Measurements from ENCODE around the gene RPS6KC1.
"Not testable (repeated sequence)": the region's sequence is repeated elsewhere in the genome, so short reads cannot be mapped to it uniquely, and the experiment has no call there.

Gene RPS6KC1

DNA sequence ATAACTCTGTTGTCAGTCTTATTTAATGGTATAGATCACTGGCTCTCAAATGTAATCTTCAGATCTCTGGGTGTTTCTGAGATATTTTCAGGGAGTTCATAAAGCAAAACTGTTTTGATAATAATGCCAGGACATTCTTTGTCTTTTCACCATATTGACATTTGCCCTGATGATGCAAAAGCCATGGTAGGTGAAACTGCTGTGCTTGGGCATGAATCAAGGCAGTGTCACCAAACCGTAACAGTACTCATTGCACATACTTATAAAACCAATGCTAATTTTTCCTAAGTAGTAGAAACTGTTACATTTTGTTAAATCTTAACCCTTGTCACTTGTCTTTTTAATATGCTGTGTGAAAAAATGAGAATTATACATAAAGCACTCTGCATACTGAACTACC is 76.0 kb downstream of the RPS6KC1 start:
- no peak overlapping the region for H3K27ac Mint-ChIP-seq
- peaks cover 0 to 1% of the 10 kb centered on the region in 2 donors for H3K4me1 Mint-ChIP-seq
- DNase-seq (no peak), ATAC-seq (replicated peaks) (no peak)
- peaks cover 6 to 12% of the 10 kb centered on the region in 2 donors for H3K36me3 Mint-ChIP-seq
- no peak overlapping the region for H3K4me3 Mint-ChIP-seq
- H3K9me3 Mint-ChIP-seq = no peaks in the 10 kb centered on the region
- H3K27me3 Mint-ChIP-seq = no peaks in the 10 kb centered on the region

DNA sequence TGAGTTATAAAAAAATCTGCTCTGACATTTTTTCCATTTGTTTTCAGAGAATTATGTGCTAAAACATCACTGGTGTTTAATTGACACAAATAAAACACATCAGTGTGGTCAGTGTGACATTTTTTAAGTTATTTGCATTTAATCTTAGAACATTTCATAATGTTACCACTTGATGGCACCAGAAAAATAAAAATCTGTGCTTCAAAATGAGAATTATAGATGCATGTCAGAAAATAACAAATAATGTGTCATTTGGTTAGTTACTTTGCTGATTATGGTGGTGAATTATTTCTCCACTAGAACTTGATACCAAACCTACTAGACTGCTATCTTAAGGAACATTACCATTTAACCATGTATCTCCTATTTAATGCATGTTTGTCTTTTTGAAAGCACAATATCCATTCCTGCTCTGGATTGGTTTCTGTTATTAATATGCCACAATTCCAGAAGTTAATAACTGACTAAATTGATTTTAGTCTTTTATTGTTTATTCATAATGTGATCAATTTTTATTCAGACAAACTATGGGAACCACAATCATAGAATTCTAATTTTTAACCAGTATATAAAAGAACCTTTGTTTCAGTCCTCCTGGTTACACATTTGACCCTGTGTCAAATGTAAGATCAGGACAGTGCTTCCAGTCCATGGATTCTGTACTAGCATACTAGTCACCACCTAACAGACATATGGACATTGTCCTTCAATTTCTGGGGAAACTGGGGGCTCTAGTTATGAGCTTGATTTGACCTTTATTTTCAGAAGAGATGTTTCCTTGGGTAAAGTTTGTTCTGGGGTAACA is 81.0 kb downstream of the RPS6KC1 start:
- no peak for ATAC-seq (replicated peaks)
- H3K4me3 Mint-ChIP-seq = no peak overlapping the region
- H3K27me3 Mint-ChIP-seq = no peaks in the 10 kb centered on the region
- H3K4me1 Mint-ChIP-seq = peaks cover 0 to 3% of the 10 kb centered on the region in 2 donors
- no peak for DNase-seq
- no peak overlapping the region for H3K27ac Mint-ChIP-seq
- H3K9me3 Mint-ChIP-seq = no peaks in the 10 kb centered on the region
- peaks cover 8 to 23% of the 10 kb centered on the region in 2 donors for H3K36me3 Mint-ChIP-seq

DNA sequence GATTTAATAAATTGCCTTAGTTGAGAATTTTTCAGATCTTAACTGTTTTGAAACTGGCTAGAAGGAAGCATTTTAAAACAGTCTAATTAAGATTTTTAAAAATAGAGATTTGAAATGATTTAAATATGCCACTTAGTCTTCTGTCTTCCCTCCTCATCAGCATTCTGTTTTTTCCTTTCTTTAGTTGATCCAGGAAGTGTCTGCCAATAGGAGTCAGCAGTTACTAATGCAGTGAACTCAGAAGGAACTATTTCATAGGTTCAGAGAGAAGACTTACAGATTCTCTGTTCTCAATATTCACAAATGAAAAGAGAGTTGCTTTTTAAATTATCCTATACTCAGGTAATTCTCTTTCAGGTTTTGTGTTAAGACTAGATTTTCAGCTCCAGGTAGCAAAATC is 84.5 kb downstream of the RPS6KC1 start:
- ATAC-seq (replicated peaks) (no peak), DNase-seq (no peak)
- H3K4me1 Mint-ChIP-seq = peaks cover 5 to 12% of the 10 kb centered on the region in 2 donors
- peaks cover 27 to 47% of the 10 kb centered on the region in 2 donors for H3K36me3 Mint-ChIP-seq
- no peaks in the 10 kb centered on the region for H3K27me3 Mint-ChIP-seq
- no peak overlapping the region for H3K4me3 Mint-ChIP-seq
- H3K9me3 Mint-ChIP-seq = peaks cover 6% of the 10 kb centered on the region in 2 donors
- H3K27ac Mint-ChIP-seq = no peak overlapping the region

DNA sequence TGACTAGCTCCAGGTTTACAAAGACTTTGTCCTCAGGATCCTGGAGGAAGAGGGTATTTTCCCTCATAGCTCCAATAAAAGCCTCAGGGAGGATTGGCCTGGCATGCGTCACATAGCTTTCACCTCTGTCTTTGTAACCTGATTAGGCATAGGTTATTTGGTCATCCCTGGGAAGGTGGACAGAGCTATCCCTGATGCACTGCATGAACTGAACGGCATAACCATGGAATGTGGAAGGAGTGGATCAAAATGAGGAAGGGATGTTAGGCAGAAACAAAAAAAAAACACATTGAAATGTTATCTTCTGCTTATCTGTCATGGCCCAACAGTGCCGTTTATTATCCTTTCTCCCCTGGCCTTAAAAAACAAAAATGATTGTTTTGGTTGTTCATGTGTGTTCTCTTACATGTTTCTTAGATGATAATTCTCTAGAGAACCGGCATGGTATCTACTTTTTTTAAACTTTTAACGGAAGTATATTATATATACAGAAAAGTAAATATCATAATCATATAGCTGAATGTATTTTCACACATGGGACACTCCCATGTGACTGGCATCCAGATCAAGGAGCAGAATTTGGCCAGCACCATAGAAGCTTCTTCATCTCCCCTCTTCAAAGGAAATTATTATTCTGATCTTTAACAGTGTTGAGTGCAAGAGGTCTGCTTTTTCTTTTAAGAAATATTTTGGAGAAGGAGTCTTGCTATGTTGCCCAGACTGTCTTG is 85.3 kb downstream of the RPS6KC1 start:
- peaks cover 5 to 12% of the 10 kb centered on the region in 2 donors for H3K4me1 Mint-ChIP-seq
- DNase-seq (no peak), ATAC-seq (replicated peaks) (no peak)
- H3K27me3 Mint-ChIP-seq = no peaks in the 10 kb centered on the region
- no peak overlapping the region for H3K4me3 Mint-ChIP-seq
- H3K36me3 Mint-ChIP-seq = peaks cover 27 to 46% of the 10 kb centered on the region in 2 donors
- no peak overlapping the region for H3K27ac Mint-ChIP-seq
- peaks cover 6% of the 10 kb centered on the region in 2 donors for H3K9me3 Mint-ChIP-seq

DNA sequence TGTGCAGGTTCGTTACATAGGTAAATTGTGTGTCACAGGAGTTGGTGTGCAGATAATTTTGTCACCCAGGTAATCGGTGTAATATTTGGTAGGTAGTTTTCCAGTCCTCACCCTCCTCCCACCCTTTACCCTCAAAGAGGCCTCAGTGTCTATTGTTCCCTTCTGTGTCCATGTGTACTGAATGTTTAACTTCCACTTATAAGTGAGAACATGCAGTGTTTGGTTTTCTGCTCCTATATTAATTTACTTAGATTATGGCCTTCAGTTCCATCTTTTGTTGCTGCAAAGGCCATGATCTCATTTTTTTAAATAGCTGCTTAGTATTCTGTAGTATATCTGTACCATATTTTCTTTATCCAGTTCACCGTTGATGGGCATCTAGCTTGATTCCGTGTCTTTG is 87.3 kb downstream of the RPS6KC1 start:
- Mint-ChIP-seq H3K36me3 (peaks cover 29 to 54% of the 10 kb centered on the region in 2 donors), H3K4me1 (peaks cover 11 to 12% of the 10 kb centered on the region in 2 donors), H3K4me3 (no peak overlapping the region), H3K9me3 (peaks cover 6% of the 10 kb centered on the region in 2 donors), H3K27me3 (no peaks in the 10 kb centered on the region), H3K27ac (no peak overlapping the region)
- ATAC-seq (replicated peaks) = no peak
- no peak for DNase-seq

DNA sequence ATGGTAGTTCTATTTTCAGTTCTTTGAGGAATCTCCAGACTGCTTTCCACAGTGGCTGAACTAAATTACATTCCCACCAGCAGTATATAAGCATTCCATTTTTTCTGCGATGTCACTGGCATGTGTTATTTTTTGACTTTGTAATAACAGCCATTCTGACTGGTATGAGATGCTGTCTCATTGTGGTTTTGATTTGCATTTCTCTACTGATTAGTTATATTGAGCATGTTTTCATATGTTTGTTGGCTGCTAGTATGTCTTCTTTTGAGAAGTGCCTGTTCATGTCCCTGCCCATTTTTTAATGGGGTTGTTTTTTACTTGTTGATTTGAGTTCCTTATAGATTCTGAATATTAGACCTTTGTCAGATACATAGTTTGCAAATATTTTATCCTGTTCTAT is 87.9 kb downstream of the RPS6KC1 start:
- Mint-ChIP-seq H3K27ac (no peak overlapping the region), H3K4me3 (no peak overlapping the region), H3K36me3 (peaks cover 29 to 54% of the 10 kb centered on the region in 2 donors), H3K9me3 (peaks cover 6% of the 10 kb centered on the region in 2 donors), H3K27me3 (no peaks in the 10 kb centered on the region), H3K4me1 (peaks cover 11 to 12% of the 10 kb centered on the region in 2 donors)
- DNase-seq = no peak
- ATAC-seq (replicated peaks) = no peak

DNA sequence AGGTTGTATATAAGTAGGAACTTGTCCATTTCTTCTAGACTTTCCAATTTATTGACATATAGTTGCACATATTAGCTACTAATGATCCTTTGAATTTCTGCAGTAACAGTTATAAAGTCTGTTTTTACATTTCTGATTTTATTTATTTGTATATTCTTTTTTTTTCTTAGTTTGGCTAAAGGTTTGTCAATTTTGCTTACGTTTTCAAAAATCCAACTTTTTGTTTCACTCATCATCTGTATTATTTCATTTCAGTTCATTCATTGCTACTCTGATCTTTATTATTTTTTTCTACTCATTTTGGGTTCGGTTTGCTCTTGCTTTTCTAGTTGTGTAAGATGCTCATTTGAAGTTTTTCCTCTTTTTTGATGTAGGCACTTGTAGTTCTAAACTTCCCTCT is 97.9 kb downstream of the RPS6KC1 start:
- Mint-ChIP-seq H3K27me3 (no peaks in the 10 kb centered on the region), H3K4me1 (peaks cover 3 to 5% of the 10 kb centered on the region in 2 donors), H3K4me3 (no peak overlapping the region), H3K36me3 (peaks cover 41 to 51% of the 10 kb centered on the region in 2 donors), H3K27ac (no peak overlapping the region), H3K9me3 (peaks cover 10 to 15% of the 10 kb centered on the region in 2 donors)
- DNase-seq (no peak), ATAC-seq (replicated peaks) (no peak)

DNA sequence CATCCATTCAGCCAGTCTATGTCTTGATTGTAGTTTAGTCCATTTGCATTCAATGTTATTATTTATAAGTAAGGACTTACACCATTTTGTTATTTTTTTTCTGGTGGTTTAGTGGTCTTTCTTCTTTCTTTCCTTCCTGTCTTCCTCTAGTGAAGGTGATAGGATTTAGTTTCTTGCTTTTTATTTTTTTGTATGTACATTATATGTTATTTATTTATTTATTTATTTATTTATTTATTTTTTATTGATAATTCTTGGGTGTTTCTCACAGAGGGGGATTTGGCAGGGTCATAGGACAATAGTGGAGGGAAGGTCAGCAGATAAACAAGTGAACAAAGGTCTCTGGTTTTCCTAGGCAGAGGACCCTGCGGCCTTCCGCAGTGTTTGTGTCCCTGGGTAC is 99.0 kb downstream of the RPS6KC1 start:
- Mint-ChIP-seq H3K4me1 (peaks cover 7 to 13% of the 10 kb centered on the region in 2 donors), H3K9me3 (peaks cover 10 to 15% of the 10 kb centered on the region in 2 donors), H3K36me3 (peaks cover 44 to 57% of the 10 kb centered on the region in 2 donors)
- not testable (repeated sequence) for ATAC-seq (replicated peaks); H3K4me3 Mint-ChIP-seq; H3K27ac Mint-ChIP-seq; H3K27me3 Mint-ChIP-seq; DNase-seq

DNA sequence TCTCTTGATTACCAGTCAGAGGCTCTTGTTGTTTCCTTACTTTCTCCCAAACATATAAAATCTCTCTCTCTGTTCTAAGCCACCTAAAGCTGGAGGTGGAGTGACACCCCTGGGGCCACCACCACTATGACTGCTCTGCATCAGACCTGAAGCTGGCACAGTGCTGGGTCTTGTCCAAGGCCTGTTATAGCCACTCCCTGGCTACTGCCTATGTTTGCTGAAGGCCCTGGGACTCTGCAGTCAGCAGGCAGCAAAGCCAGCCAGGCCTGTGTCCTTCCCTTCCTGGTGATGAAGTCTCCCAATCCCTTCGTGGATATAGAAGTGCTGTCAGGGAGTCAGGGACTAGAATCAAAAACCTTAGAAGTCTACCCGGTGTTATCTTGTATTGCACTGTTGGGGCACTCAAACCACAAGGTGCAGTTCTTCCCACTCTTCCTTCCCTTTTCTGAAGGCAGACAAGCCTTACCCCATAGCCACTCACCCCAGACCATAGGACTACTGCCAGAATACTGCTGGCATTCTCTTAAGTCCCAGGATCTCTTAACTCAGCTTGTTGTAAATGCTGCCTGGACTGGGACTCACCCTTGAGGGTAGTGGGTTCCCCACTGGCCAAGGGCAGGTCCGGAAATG is 103.1 kb downstream of the RPS6KC1 start:
- Mint-ChIP-seq H3K27me3 (no peaks in the 10 kb centered on the region), H3K27ac (no peak overlapping the region), H3K4me3 (no peak overlapping the region), H3K9me3 (peaks cover 1 to 7% of the 10 kb centered on the region in 2 donors), H3K4me1 (peaks cover 4 to 13% of the 10 kb centered on the region in 2 donors), H3K36me3 (peaks cover 26 to 50% of the 10 kb centered on the region in 2 donors)
- no peak for DNase-seq
- ATAC-seq (replicated peaks) = no peak

DNA sequence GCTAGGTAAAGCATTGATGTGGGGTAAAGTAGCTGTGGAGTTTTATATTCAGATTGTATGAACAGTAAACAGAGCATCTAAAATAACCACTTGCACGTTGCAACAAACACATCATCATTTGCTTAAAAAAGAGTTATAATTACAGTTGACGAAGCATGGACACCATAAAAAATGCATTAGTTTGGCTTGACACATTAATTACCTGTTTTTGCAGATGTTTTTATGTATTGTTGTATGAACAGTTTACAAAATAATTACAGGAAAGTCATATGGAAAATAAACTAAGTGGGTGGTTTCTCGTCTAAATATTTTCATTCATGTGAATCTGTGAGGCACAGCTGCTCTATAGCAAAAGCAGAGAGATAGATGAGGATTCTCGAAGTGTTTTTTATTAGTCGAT is 108.3 kb downstream of the RPS6KC1 start:
- Mint-ChIP-seq H3K27me3 (no peaks in the 10 kb centered on the region), H3K4me3 (no peak overlapping the region), H3K9me3 (peaks cover 0 to 6% of the 10 kb centered on the region in 2 donors), H3K36me3 (peaks cover 23 to 42% of the 10 kb centered on the region in 2 donors), H3K4me1 (peaks cover 0 to 4% of the 10 kb centered on the region in 2 donors), H3K27ac (no peak overlapping the region)
- no peak for ATAC-seq (replicated peaks)
- DNase-seq = no peak

DNA sequence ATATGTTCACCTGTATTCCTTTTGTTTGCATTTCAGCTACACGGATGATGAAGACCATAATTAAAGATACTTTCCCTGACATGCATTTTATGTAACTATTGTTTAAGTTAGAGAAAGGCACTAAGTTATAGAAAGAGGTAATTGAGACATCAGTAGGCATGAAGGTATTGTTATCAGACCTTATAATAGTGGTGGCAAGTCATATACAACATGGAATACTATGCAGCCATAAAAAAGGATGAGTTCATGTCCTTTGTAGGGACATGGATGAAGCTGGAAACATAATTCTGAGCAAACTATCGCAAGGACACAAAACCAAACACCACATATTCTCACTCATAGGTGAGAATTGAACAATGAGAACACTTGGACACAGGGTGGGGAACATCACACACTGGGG is 109.4 kb downstream of the RPS6KC1 start:
- H3K36me3 Mint-ChIP-seq = peaks cover 24 to 36% of the 10 kb centered on the region in 2 donors
- ATAC-seq (replicated peaks); DNase-seq; H3K9me3 Mint-ChIP-seq; H3K4me1 Mint-ChIP-seq; H3K27me3 Mint-ChIP-seq; H3K27ac Mint-ChIP-seq; H3K4me3 Mint-ChIP-seq: not testable (repeated sequence)

DNA sequence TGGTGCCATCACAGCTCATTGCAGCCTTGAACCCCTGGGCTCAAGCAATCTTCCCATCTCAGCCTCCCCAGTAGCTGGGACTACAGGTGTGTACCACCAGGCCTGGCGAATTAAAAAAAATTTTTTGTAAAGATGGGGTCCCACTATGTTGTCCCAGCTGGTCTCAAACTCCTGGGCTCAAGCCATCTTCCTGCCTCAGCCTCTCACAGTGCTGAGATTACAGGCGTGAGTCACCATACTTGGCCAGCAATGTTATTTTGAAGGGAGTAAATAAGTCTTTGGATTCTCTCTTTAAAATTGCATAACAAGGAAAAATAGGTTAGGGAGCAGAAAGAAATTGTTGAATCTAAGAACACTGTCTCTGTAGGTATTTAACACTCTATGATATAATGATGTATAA is 111.3 kb downstream of the RPS6KC1 start:
- Mint-ChIP-seq H3K27me3 (no peaks in the 10 kb centered on the region), H3K36me3 (peaks cover 16 to 26% of the 10 kb centered on the region in 2 donors), H3K27ac (no peak overlapping the region), H3K4me3 (no peak overlapping the region), H3K4me1 (no peaks in the 10 kb centered on the region), H3K9me3 (no peaks in the 10 kb centered on the region)
- DNase-seq (no peak), ATAC-seq (replicated peaks) (no peak)

DNA sequence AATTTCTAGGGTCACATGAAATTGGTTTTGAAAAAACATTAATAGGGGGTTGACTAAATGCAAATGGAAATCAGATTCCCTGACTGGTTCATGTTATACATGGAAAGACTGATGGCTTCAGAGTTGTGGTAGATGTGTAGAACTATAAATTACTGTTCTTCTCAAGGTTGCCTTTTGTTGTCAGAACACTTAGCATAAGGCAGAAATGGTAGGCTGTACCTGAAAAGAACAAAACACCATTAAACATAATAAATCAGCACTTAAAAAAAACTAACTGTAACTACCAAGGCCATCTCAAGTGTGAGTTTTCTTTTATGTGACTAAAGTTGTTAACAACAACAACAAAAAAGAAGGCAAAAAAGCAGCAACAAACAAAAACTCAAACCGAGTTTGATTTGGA is 111.8 kb downstream of the RPS6KC1 start:
- H3K27ac Mint-ChIP-seq = no peak overlapping the region
- no peak overlapping the region for H3K4me3 Mint-ChIP-seq
- no peaks in the 10 kb centered on the region for H3K9me3 Mint-ChIP-seq
- ATAC-seq (replicated peaks) = no peak
- H3K4me1 Mint-ChIP-seq = no peaks in the 10 kb centered on the region
- no peak for DNase-seq
- H3K27me3 Mint-ChIP-seq = no peaks in the 10 kb centered on the region
- peaks cover 14 to 21% of the 10 kb centered on the region in 2 donors for H3K36me3 Mint-ChIP-seq

DNA sequence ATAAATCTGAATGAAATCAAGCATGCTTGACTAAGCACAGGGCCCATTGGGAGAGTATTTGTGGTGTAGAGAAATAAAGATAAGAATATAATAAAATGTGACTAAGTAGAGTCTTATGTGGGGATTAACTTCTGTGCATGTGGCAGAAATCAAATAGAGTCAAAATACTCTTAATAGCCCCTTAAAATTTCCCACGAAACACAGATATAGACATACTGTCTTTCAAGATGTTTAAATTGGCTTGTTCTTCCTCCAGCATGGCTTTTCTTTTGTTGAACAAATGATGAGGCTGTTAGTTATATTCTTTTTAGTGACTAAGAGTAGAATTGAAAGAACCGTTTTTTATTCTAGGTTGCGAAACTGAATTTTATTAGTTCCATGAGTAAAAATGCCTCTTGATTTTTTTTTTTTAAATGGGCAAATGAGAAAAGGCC is 112.3 kb downstream of the RPS6KC1 start:
- H3K27me3 Mint-ChIP-seq = no peaks in the 10 kb centered on the region
- ATAC-seq (replicated peaks) = no peak

More for the DNA sequence above, 112.3 kb downstream of the RPS6KC1 start:
- H3K27ac Mint-ChIP-seq = no peak overlapping the region
- H3K36me3 Mint-ChIP-seq = peaks cover 14 to 17% of the 10 kb centered on the region in 2 donors
- DNase-seq = no peak
- no peaks in the 10 kb centered on the region for H3K4me1 Mint-ChIP-seq
- H3K9me3 Mint-ChIP-seq = no peaks in the 10 kb centered on the region
- H3K4me3 Mint-ChIP-seq = no peak overlapping the region
